ENCODE measurements around the gene ADAM15. TPM values are rescaled to one million over a fixed set of nuclear protein-coding genes. Genes with fewer than 3 reads are reported as not detected.

Gene ADAM15
- total RNA-seq, 1 donor, result 69.9 TPM

- no peak overlapping the region for H3K4me3 ChIP-seq (ENCODE audit: low read depth, low read length)
- DNase-seq (ENCODE audit: low read depth), result no peak
- TF ChIP-seq CTCF (IDR thresholded peaks at IDR 0.05; ENCODE audit: insufficient read depth, low read length), result no peak
Measured at GRCh38 chr1:155094622-155094948, 43.5 kb downstream of the ADAM15 start.

- H3K4me3 ChIP-seq (ENCODE audit: low read depth, low read length), result no peak overlapping the region
- no peak for TF ChIP-seq CTCF (IDR thresholded peaks at IDR 0.05; ENCODE audit: insufficient read depth, low read length)
- no peak for DNase-seq (ENCODE audit: low read depth)
Measured at GRCh38 chr1:155099331-155099730, 48.2 kb downstream of the ADAM15 start.

- no peak for TF ChIP-seq CTCF (IDR thresholded peaks at IDR 0.05; ENCODE audit: insufficient read depth, low read length)
- DNase-seq (ENCODE audit: low read depth), result no peak
- H3K4me3 ChIP-seq (ENCODE audit: low read depth, low read length), result no peak overlapping the region
Measured at GRCh38 chr1:155103325-155103724, 52.2 kb downstream of the ADAM15 start.

- no peak for TF ChIP-seq CTCF (IDR thresholded peaks at IDR 0.05; ENCODE audit: insufficient read depth, low read length)
- no peak overlapping the region for H3K4me3 ChIP-seq (ENCODE audit: low read depth, low read length)
- no peak for DNase-seq (ENCODE audit: low read depth)
Measured at GRCh38 chr1:155104605-155105534, 53.8 kb downstream of the ADAM15 start.

GRCh38 chr1:155105604-155106011, 54.5 kb downstream of the ADAM15 start:
- DNase-seq (ENCODE audit: low read depth), result no peak
- H3K4me3 ChIP-seq (ENCODE audit: low read depth, low read length), result no peak overlapping the region
- TF ChIP-seq CTCF (IDR thresholded peaks at IDR 0.05; ENCODE audit: insufficient read depth, low read length), result no peak

GRCh38 chr1:155106862-155107261, 55.7 kb downstream of the ADAM15 start:
- no peak for DNase-seq (ENCODE audit: low read depth)
- no peak for TF ChIP-seq CTCF (IDR thresholded peaks at IDR 0.05; ENCODE audit: insufficient read depth, low read length)
- H3K4me3 ChIP-seq (ENCODE audit: low read depth, low read length), result no peak overlapping the region

All from fibroblast of the aortic adventitia (primary cell).